ENCODE measurements around the gene GREB1L. TPM values are rescaled to one million over a fixed set of nuclear protein-coding genes. Genes with fewer than 3 reads are reported as not detected.
A peak's percentile ranks its signal among the peaks of the same experiment; 100 is the strongest.

GREB1L gene
- total RNA-seq, 4 donors from 2014 or later, result 6.2 to 14.9 (median 10.4) TPM

DNA sequence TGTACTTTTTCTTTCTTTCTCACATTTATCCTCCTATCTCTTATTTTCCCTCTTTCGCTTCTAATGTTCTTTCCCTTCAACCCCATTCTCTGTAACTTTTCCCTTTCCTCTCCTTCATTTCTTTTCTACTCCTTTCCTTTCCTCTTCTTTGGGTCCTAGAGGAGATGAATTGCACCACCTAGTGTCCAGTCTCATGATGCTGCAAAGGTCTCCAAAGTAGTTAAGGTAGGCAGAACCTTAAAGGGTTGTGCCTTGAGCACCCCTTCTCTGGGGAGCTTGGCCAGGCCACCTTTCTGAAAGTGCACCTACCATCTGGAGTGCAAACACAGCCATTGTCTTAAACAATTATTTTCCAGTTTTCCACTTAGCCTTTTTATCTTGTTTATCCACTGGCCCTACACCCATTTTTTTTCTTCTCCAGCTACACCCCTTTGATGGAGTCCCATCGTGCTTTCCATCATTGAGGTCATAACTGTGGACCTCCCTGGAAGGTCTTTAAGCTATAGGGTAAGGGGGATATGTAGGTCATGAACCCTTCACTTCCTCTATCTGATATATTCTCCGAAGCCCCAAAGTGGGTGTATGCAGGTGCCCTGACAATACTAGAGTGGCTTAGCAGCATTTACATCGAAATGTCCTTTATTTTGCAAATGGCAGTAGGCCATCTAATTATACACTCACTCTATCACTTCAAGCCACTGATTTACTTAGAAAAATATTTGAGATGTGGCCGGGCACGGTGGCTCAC lies 202.6 kb downstream of the GREB1L start:
- 59 to 83% methylated on average over 2 to 4 of the region's 6 CpGs for WGBS, 2 donors (ENCODE audit: low coverage in 1 of 2)
- no peak for TF ChIP-seq POLR2A (IDR thresholded peaks at IDR 0.05)
- TF ChIP-seq, protein P1, sequence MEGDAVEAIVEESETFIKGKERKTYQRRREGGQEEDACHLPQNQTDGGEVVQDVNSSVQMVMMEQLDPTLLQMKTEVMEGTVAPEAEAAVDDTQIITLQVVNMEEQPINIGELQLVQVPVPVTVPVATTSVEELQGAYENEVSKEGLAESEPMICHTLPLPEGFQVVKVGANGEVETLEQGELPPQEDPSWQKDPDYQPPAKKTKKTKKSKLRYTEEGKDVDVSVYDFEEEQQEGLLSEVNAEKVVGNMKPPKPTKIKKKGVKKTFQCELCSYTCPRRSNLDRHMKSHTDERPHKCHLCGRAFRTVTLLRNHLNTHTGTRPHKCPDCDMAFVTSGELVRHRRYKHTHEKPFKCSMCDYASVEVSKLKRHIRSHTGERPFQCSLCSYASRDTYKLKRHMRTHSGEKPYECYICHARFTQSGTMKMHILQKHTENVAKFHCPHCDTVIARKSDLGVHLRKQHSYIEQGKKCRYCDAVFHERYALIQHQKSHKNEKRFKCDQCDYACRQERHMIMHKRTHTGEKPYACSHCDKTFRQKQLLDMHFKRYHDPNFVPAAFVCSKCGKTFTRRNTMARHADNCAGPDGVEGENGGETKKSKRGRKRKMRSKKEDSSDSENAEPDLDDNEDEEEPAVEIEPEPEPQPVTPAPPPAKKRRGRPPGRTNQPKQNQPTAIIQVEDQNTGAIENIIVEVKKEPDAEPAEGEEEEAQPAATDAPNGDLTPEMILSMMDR (IDR thresholded peaks at IDR 0.05), result peak; percentile 51 to 72 (median 58)

DNA sequence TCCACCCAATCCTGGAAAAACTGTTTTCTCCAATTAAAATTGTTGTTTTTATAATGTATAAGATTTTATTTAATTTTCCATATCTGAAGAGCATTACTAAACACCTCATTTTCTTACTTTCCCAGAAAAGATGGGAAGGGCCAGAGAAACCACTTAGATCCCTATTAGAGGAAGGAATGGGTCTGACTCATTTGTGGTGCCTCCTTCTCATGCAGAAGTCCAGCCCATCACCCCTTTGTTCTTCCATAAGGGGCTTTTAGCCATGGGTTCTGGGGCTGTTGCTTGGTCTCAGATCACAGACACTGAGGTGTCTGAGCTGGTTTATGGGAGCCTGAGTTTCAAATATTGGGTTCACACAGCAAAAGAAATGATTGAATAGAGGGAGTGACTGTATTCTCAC lies 206.3 kb downstream of the GREB1L start:
- Histone ChIP-seq H3K27ac (no peak overlapping the region), H3K4me1 (peaks cover 2 to 32% (median 4%) of the 10 kb centered on the region in 3 donors), H3K4me3 (no peak overlapping the region), H3K27me3 (no peaks in the 10 kb centered on the region), H3K36me3 (no peaks in the 10 kb centered on the region), H3K9me3 (no peaks in the 10 kb centered on the region)
- TF ChIP-seq, protein P1 (IDR thresholded peaks at IDR 0.05), result no peak
- TF ChIP-seq EP300 (IDR thresholded peaks at IDR 0.05) (no peak), POLR2A (IDR thresholded peaks at IDR 0.05) (no peak), POLR2AphosphoS5 (IDR thresholded peaks at IDR 0.05) (no peak)
- ATAC-seq, result no peak

More for the DNA sequence above, 202.6 kb downstream of the GREB1L start:
- Histone ChIP-seq H3K36me3 (no peaks in the 10 kb centered on the region), H3K4me1 (no peaks in the 10 kb centered on the region), H3K9me3 (no peaks in the 10 kb centered on the region), H3K27me3 (no peaks in the 10 kb centered on the region), H3K27ac (no peak overlapping the region), H3K4me3 (no peak overlapping the region)
- no peak for ATAC-seq

DNA sequence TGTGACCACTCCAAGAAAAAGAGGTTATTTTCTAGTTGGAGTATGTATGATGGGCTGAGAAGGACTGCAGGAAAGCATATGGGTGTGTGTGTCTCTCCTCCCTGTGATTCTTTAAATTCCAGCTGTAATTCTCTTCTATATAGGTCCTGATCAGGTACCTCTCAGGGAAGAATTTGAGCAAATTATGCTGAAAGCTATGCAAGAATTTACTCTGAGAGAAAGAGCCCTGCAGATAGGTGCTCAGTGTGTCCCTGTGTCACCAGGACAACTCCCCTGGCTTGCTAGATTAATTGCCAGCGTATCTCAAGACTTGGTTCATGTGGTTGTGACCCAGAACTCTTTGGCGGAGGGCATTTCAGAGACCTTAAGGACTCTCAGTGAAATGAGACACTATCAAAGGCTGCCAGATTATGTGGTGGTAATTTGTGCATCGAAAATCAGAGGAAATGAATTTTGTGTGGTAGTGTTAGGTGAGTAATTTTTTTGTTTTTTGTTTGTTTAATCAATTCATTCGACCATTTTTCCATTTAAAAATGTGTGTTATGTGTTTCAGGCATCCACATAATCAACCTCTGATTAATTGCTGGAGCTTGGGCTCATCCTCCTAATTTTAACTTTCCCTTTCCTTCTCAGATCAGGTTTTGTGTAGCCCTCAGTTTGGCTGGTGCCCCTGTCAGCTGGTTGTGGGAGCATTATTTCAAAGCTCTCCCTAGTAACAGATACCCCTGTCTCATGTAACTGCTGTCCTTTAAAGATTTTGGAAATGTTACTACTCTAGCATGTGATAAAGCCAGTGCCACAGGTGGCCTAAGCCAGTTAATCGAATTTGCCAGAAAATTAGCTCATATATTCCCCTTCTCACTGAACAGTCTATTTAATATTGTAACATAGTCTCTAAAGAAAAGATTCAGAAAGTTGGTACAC lies 207.6 kb downstream of the GREB1L start:
- 58 to 81% methylated on average over 3 to 5 of the region's 5 CpGs for WGBS, 2 donors (ENCODE audit: low coverage in 1 of 2)
- no peak for TF ChIP-seq POLR2AphosphoS5 (IDR thresholded peaks at IDR 0.05)
- no peak for TF ChIP-seq POLR2A (IDR thresholded peaks at IDR 0.05)
- Histone ChIP-seq H3K27ac (no peak overlapping the region), H3K27me3 (no peaks in the 10 kb centered on the region), H3K36me3 (no peaks in the 10 kb centered on the region), H3K4me3 (no peak overlapping the region), H3K4me1 (peaks cover 3 to 43% (median 4%) of the 10 kb centered on the region in 3 donors), H3K9me3 (no peaks in the 10 kb centered on the region)
- no peak for ATAC-seq

DNA sequence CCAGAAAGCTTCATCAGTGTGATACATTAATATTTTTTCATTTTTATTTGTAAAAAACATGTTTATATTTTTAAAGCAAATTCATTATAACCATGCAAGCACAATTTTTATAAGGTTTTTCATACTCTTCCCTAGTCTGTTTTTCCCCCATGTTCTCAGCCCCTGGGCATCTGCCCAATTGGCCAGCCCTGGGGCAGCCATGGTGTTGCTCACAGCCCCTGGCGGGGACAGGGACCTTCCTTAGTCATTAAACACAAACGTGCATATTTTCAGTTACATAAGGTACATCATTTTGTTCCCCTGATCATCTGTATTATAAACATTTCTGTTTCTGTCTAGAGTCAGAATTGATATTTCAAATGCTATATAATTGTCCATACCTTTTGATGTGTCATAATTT lies 208.5 kb downstream of the GREB1L start:
- peaks cover 3 to 43% (median 4%) of the 10 kb centered on the region in 3 donors for H3K4me1 ChIP-seq
- H3K36me3 ChIP-seq, result no peaks in the 10 kb centered on the region
- H3K4me3 ChIP-seq, result no peak overlapping the region
- no peaks in the 10 kb centered on the region for H3K27me3 ChIP-seq
- no peak for ATAC-seq
- WGBS, 2 donors (ENCODE audit: low coverage in 1 of 2), result 42 to 46% methylated on average over 2 of the region's 2 CpGs
- H3K27ac ChIP-seq, result peak overlapping the region in 1 of 4 donors; percentile 71
- no peak for TF ChIP-seq POLR2AphosphoS5 (IDR thresholded peaks at IDR 0.05)
- no peak for TF ChIP-seq EP300 (IDR thresholded peaks at IDR 0.05)
- TF ChIP-seq, protein P1 (IDR thresholded peaks at IDR 0.05), result no peak
- TF ChIP-seq POLR2A (IDR thresholded peaks at IDR 0.05), result no peak
- H3K9me3 ChIP-seq, result no peaks in the 10 kb centered on the region

DNA sequence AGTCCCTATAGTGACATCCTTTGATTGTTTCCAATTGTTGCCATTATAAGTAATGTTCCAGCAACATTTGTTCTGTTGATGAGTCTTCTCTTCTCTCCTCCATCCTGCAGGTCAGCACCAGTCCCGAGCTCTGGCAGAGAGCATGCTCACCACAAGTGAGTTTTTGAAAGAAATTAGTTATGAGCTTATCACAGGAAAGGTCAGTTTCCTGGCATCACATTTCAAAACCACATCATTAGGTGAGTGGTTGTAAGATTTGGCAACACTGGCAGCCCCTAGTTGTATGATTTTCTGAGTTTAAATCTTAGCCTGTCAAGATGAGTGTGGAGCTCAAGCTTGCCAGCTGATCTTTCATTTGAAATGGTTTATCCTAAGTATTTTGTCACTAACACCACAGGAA lies 208.9 kb downstream of the GREB1L start:
- H3K27ac ChIP-seq, result peak overlapping the region in 2 of 4 donors; percentile 3 to 71
- H3K27me3 ChIP-seq, result no peaks in the 10 kb centered on the region
- peaks cover 3 to 43% (median 4%) of the 10 kb centered on the region in 3 donors for H3K4me1 ChIP-seq
- no peak for ATAC-seq
- TF ChIP-seq EP300 (IDR thresholded peaks at IDR 0.05) (no peak), POLR2AphosphoS5 (IDR thresholded peaks at IDR 0.05) (no peak), POLR2A (IDR thresholded peaks at IDR 0.05) (no peak)
- TF ChIP-seq, protein P1 (IDR thresholded peaks at IDR 0.05), result no peak
- no peaks in the 10 kb centered on the region for H3K9me3 ChIP-seq
- H3K4me3 ChIP-seq, result no peak overlapping the region
- 20 to 38% methylated on average over 1 of the region's 1 CpG for WGBS, 2 donors (ENCODE audit: low coverage in 1 of 2)
- no peaks in the 10 kb centered on the region for H3K36me3 ChIP-seq
